HEK293 (cell line): ENCODE data around the gene KIF20A.

Source experiments
- CTCF ChIA-PET: fragments of 350-600 bp; formaldehyde crosslinking; extraction: SDS; loops from one replicate; lab custom pipeline; 2021; ENCODE audit warnings: antibody characterized with exemption; lab: Yijun Ruan, JAX
- POLR2A ChIA-PET: fragments of 300-600 bp; formaldehyde crosslinking; extraction: SDS; loops from one replicate; lab custom pipeline; 2020; ENCODE audit warnings: antibody characterized with exemption, inconsistent platforms; lab: Yijun Ruan, JAX
- H3K27ac ChIP-seq: fragments of 200-500 bp; sonication (Bioruptor generic); 2 replicates; pipeline ENCODE4 v1.5.1; 2014; ENCODE audit warnings: low read depth, low read length, control low read depth, inconsistent platforms; ENCODE audit errors: extremely low read depth
- H3K36me3 ChIP-seq, 2 experiments: fragments of 200-500 bp in 1 of 2; sonication (Bioruptor generic) in 1 of 2; 1 replicate in 1 of 2; 2 replicates in 1 of 2; pipeline ENCODE4 v1.5.1; 2014 to 2017; ENCODE audit warnings: inconsistent platforms in 2 of 2, low read length in 2 of 2; ENCODE audit not compliant: control insufficient read depth in 2 of 2, insufficient read depth in 1 of 2
- H3K4me1 ChIP-seq: fragments of 200-500 bp; sonication (Bioruptor generic); 2 replicates; pipeline ENCODE4 v1.5.1; 2014; ENCODE audit warnings: mild to moderate bottlenecking, low read length, inconsistent platforms; ENCODE audit not compliant: control insufficient read depth, insufficient read depth
- H3K4me3 ChIP-seq: 2 replicates; pipeline ENCODE4 v1.5.1; 2011; ENCODE audit warnings: low read depth, mild to moderate bottlenecking, control low read depth, low read length, moderate library complexity
- H3K9me3 ChIP-seq: fragments of 200-500 bp; sonication (Bioruptor generic); 2 replicates; pipeline ENCODE4 v1.5.1; 2014; ENCODE audit warnings: low read depth, low read length, inconsistent platforms; ENCODE audit not compliant: control insufficient read depth, insufficient read depth
- BCL11A ChIP-seq: fragments of 450-650 bp; formaldehyde crosslinking; IDR thresholded peaks from 2 replicates; pipeline ENCODE4 v1.5.1; 2016; ENCODE audit warnings: low read depth, missing biosample characterization, missing genetic modification characterization
- HIC1 ChIP-seq: fragments of 450-650 bp; formaldehyde crosslinking; IDR thresholded peaks from 2 replicates; pipeline ENCODE4 v1.5.1; 2016; ENCODE audit warnings: missing biosample characterization, missing genetic modification characterization
- KLF8 ChIP-seq: fragments of 450-650 bp; formaldehyde crosslinking; IDR thresholded peaks from 2 replicates; pipeline ENCODE4 v1.5.1; 2016; ENCODE audit warnings: missing biosample characterization, missing genetic modification characterization
- KLF9 ChIP-seq: fragments of 450-650 bp; formaldehyde crosslinking; IDR thresholded peaks from 2 replicates; pipeline ENCODE4 v1.5.1; 2016; ENCODE audit warnings: missing biosample characterization, missing genetic modification characterization, low read depth
- PRDM10 ChIP-seq: fragments of 450-650 bp; formaldehyde crosslinking; IDR thresholded peaks from 2 replicates; pipeline ENCODE4 v1.5.1; 2016; ENCODE audit warnings: missing biosample characterization, missing genetic modification characterization
- REPIN1 ChIP-seq: fragments of 450-650 bp; formaldehyde crosslinking; IDR thresholded peaks from 2 replicates; pipeline ENCODE4 v1.5.1; 2017; ENCODE audit warnings: missing biosample characterization, missing genetic modification characterization, low read depth
- TSHZ1 ChIP-seq: fragments of 450-650 bp; formaldehyde crosslinking; IDR thresholded peaks from 2 replicates; pipeline ENCODE4 v1.5.1; 2016; ENCODE audit warnings: missing biosample characterization, missing genetic modification characterization, borderline replicate concordance
- ZBTB17 ChIP-seq: fragments of 450-650 bp; formaldehyde crosslinking; IDR thresholded peaks from 2 replicates; pipeline ENCODE4 v1.5.1; 2016; ENCODE audit warnings: missing biosample characterization, missing genetic modification characterization
- ZBTB44 ChIP-seq: fragments of 450-650 bp; IDR thresholded peaks from 2 replicates; pipeline ENCODE4 v1.5.1; 2018; ENCODE audit warnings: missing biosample characterization, mild to moderate bottlenecking, missing genetic modification characterization
- ZIC2 ChIP-seq: fragments of 450-650 bp; formaldehyde crosslinking; IDR thresholded peaks from 2 replicates; pipeline ENCODE4 v1.5.1; 2016; ENCODE audit warnings: missing biosample characterization, missing genetic modification characterization
- ZNF138 ChIP-seq: fragments of 450-650 bp; formaldehyde crosslinking; IDR thresholded peaks from 2 replicates; pipeline ENCODE4 v1.5.1; 2016; ENCODE audit warnings: missing biosample characterization, missing genetic modification characterization, borderline replicate concordance
- ZNF18 ChIP-seq: fragments of 450-650 bp; formaldehyde crosslinking; IDR thresholded peaks from 2 replicates; pipeline ENCODE4 v1.5.1; 2016; ENCODE audit warnings: missing biosample characterization, missing genetic modification characterization
- ZNF292 ChIP-seq: fragments of 450-650 bp; formaldehyde crosslinking; IDR thresholded peaks from 2 replicates; pipeline ENCODE4 v1.5.1; 2016; ENCODE audit warnings: low read depth, missing biosample characterization, missing genetic modification characterization, borderline replicate concordance
- ZNF302 ChIP-seq: fragments of 450-650 bp; formaldehyde crosslinking; IDR thresholded peaks from 2 replicates; pipeline ENCODE4 v1.5.1; 2016; ENCODE audit warnings: missing biosample characterization, missing genetic modification characterization, low read depth
- ZNF391 ChIP-seq: fragments of 450-650 bp; formaldehyde crosslinking; IDR thresholded peaks from 2 replicates; pipeline ENCODE4 v1.5.1; 2016; ENCODE audit warnings: low read depth, missing biosample characterization, missing genetic modification characterization, borderline replicate concordance
- ZNF404 ChIP-seq: fragments of 450-650 bp; formaldehyde crosslinking; IDR thresholded peaks from 2 replicates; pipeline ENCODE4 v1.5.1; 2017; ENCODE audit warnings: missing biosample characterization, missing genetic modification characterization
- ZNF548 ChIP-seq: fragments of 450-650 bp; formaldehyde crosslinking; IDR thresholded peaks from 2 replicates; pipeline ENCODE4 v1.5.1; 2016; ENCODE audit warnings: missing biosample characterization, missing genetic modification characterization
- ZNF549 ChIP-seq: fragments of 450-650 bp; IDR thresholded peaks from 2 replicates; pipeline ENCODE4 v1.5.1; 2018; ENCODE audit warnings: missing biosample characterization, missing genetic modification characterization, mild to moderate bottlenecking, inconsistent platforms, moderate library complexity
- ZNF621 ChIP-seq: fragments of 450-650 bp; formaldehyde crosslinking; IDR thresholded peaks from 2 replicates; pipeline ENCODE4 v1.5.1; 2017; ENCODE audit warnings: missing biosample characterization, missing genetic modification characterization
- ZNF629 ChIP-seq: fragments of 450-650 bp; formaldehyde crosslinking; IDR thresholded peaks from 2 replicates; pipeline ENCODE4 v1.5.1; 2017; ENCODE audit warnings: missing biosample characterization, missing genetic modification characterization
- ZNF658 ChIP-seq: fragments of 450-650 bp; formaldehyde crosslinking; IDR thresholded peaks from 2 replicates; pipeline ENCODE4; 2016; ENCODE audit warnings: missing biosample characterization, missing genetic modification characterization
- ZNF701 ChIP-seq: fragments of 450-650 bp; formaldehyde crosslinking; IDR thresholded peaks from 2 replicates; pipeline ENCODE4 v1.5.1; 2016; ENCODE audit warnings: missing biosample characterization, missing genetic modification characterization
- ZNF747 ChIP-seq: fragments of 450-650 bp; formaldehyde crosslinking; IDR thresholded peaks from 2 replicates; pipeline ENCODE4 v1.5.1; 2016; ENCODE audit warnings: missing biosample characterization, missing genetic modification characterization
- ZNF791 ChIP-seq: fragments of 450-650 bp; formaldehyde crosslinking; IDR thresholded peaks from 2 replicates; pipeline ENCODE4 v1.5.1; 2016; ENCODE audit warnings: missing biosample characterization, missing genetic modification characterization
- ZNF792 ChIP-seq: fragments of 450-650 bp; formaldehyde crosslinking; IDR thresholded peaks from 2 replicates; pipeline ENCODE4 v1.5.1; 2016; ENCODE audit warnings: missing biosample characterization, missing genetic modification characterization
- ZSCAN23 ChIP-seq: fragments of 450-650 bp; formaldehyde crosslinking; IDR thresholded peaks from 2 replicates; pipeline ENCODE4 v1.5.1; 2016; ENCODE audit warnings: missing biosample characterization, missing genetic modification characterization

The KIF20A gene

GRCh38 chr5:138129347-138129746 lies 49.6 kb upstream of the KIF20A start (continued):
- TF ChIP-seq TSHZ1 (tag by site-specific recombination) = no peak
- TF ChIP-seq ZSCAN23 (tag by site-specific recombination) = no peak
- no peak for TF ChIP-seq ZNF792 (tag by site-specific recombination)
- TF ChIP-seq ZNF404 (tag by site-specific recombination) = no peak
- TF ChIP-seq ZBTB44 (tag by site-specific recombination) = peak; percentile 31; the same call in 1 of the 2 replicates
- TF ChIP-seq BCL11A (tag by site-specific recombination) = peak; percentile 61; the same call in 1 of the 2 replicates
- TF ChIP-seq ZNF791 = no peak
- TF ChIP-seq ZNF747 (tag by site-specific recombination) = no peak
- TF ChIP-seq ZNF658 (tag by site-specific recombination) = no peak
- no peak for TF ChIP-seq ZNF701
- TF ChIP-seq ZNF549 (tag by site-specific recombination) = no peak
- TF ChIP-seq REPIN1 (tag by site-specific recombination) = no peak
- no peak for TF ChIP-seq ZNF391

- ChIA-PET POLR2A (interaction anchor here (0.9 kb wide), 1 partner anchor 354 kb away, joined by 3 read pairs; no protein-coding TSS in a partner anchor), CTCF (interaction anchor here (0.5 to 4.6 kb wide), 10 partner anchors 25 to 504 kb away, joined by 3 to 96 read pairs (median 10); partner anchors contain the start of gene WNT8A)
- Histone ChIP-seq H3K4me1 (peaks cover 12% of the 10 kb centered on the region), H3K4me3 (no peak overlapping the region), H3K9me3 (no peaks in the 10 kb centered on the region), H3K36me3 (no peaks in the 10 kb centered on the region; a peak in 1 of 3 replicates), H3K27ac (no peak overlapping the region)
- TF ChIP-seq KLF8 (tag by site-specific recombination) = no peak
- TF ChIP-seq ZNF138 = no peak
- TF ChIP-seq ZNF292 (tag by site-specific recombination) = no peak
- TF ChIP-seq ZNF302 (tag by site-specific recombination) = no peak
- TF ChIP-seq ZIC2 = no peak
- TF ChIP-seq BCL11A (tag by site-specific recombination) = no peak
- no peak for TF ChIP-seq ZNF629 (tag by site-specific recombination)
- TF ChIP-seq KLF9 (tag by site-specific recombination) = no peak
- no peak for TF ChIP-seq ZNF548 (tag by site-specific recombination)
- no peak for TF ChIP-seq ZNF621 (tag by site-specific recombination)
- TF ChIP-seq PRDM10 = no peak
- TF ChIP-seq ZBTB17 (tag by site-specific recombination) = no peak
- TF ChIP-seq HIC1 = no peak
- TF ChIP-seq ZNF18 = no peak
Observed at GRCh38 chr5:138132543-138132942, 46.4 kb upstream of the KIF20A start.
